A549 treated with AZD9567 at 1 μM for 4 hours (cell line): ENCODE measurements around the gene MDFI. TPM values are rescaled to one million over a fixed set of nuclear protein-coding genes. Genes with fewer than 3 reads are reported as not detected.

ENCODE experiments used
- total RNA-seq: library from RNA; stranded (reverse); fragments of 200-300 nt; extraction: Qiagen RNA extraction; gene quantifications from 5 replicates; pipeline ENCODE4 v1.2.3, GENCODE V29; 2022; ENCODE audit not compliant: insufficient read depth

MDFI gene
- total RNA-seq = 0.24 to 0.51 TPM (median 0.38 TPM) in 4 of 5 replicates, not detected in the other

GRCh38 chr6:41638002-41638934 lies at the start of gene MDFI:
TSS of gene MDFI (plus strand) at chr6:41638468. CDS start at chr6:41638750, 282 bp downstream.

Other genes with a start within 250 kb of the MDFI start
- gene FOXP4, start 92.1 kb upstream of the MDFI start, total RNA-seq = 23.1 to 26.0 TPM (median 24.0 TPM) in 5 replicates
- gene TFEB, start 97.1 kb downstream of the MDFI start, total RNA-seq = 3.7 to 6.8 TPM (median 6.2 TPM) in 5 replicates
- 0.06 to 0.13 TPM in 2 of 5 replicates, not detected in the others for gene PGC, start 108.9 kb downstream of the MDFI start, total RNA-seq
- gene FRS3, start 141.4 kb downstream of the MDFI start, total RNA-seq = 2.4 to 9.8 TPM (median 3.0 TPM) in 5 replicates
- 0.58 to 1.2 TPM (median 1.1 TPM) in 4 of 5 replicates, not detected in the other for gene PRICKLE4, start 142.3 kb downstream of the MDFI start, total RNA-seq
- 276 to 313 TPM (median 294 TPM) in 5 replicates for gene TOMM6, start 149.2 kb downstream of the MDFI start, total RNA-seq